ELF-1 (cell line): ENCODE results near the gene KLK11.
"Not testable (repeated sequence)": the region's sequence is repeated elsewhere in the genome, so short reads cannot be mapped to it uniquely, and the experiment has no call there.

Experiments
- DNase-seq: peaks from one replicate; pipeline ENCODE4 v3.0.0-alpha.2; 2016; ENCODE audit warnings: low read depth, low spot score

Gene KLK11

GRCh38 chr19:51003316-51003715 is 23.1 kb downstream of the KLK11 start:
- no peak for DNase-seq

GRCh38 chr19:51002542-51003311 is 23.7 kb downstream of the KLK11 start:
- peak; percentile 99 for DNase-seq

- DNase-seq, result peak; percentile 92
These were observed 24.3 kb downstream of the KLK11 start for GRCh38 chr19:51002089-51002532.

- DNase-seq, result peak; percentile 89
These were observed 24.9 kb downstream of the KLK11 start, which contains the start of gene KLK8 for GRCh38 chr19:51001515-51001914. TSS of gene KLK8 (minus strand) at chr19:51001604. CDS start at chr19:51001167, 437 bp downstream.

GRCh38 chr19:51000981-51001380 is 25.4 kb downstream of the KLK11 start:
- peak; percentile 89 for DNase-seq

- no peak for DNase-seq
These were observed 26.0 kb downstream of the KLK11 start for GRCh38 chr19:51000426-51000825.

GRCh38 chr19:50998686-50999085 is 27.7 kb downstream of the KLK11 start:
- no peak for DNase-seq

GRCh38 chr19:50998061-50998460 is 28.4 kb downstream of the KLK11 start:
- no peak for DNase-seq

- DNase-seq, result no peak
These were observed 32.3 kb downstream of the KLK11 start for GRCh38 chr19:50994129-50994528.

- no peak for DNase-seq
These were observed 33.8 kb downstream of the KLK11 start for GRCh38 chr19:50992666-50993035.

GRCh38 chr19:50984416-50984815 is 42.0 kb downstream of the KLK11 start:
- not testable (repeated sequence) for DNase-seq

GRCh38 chr19:50983625-50984292 is 42.7 kb downstream of the KLK11 start, which contains the start of gene KLK7:
TSS of gene KLK7 (minus strand) at chr19:50983917. CDS start at chr19:50982399, 1,518 bp downstream.
- DNase-seq, result no peak

GRCh38 chr19:50982186-50982585 is 44.2 kb downstream of the KLK11 start:
- DNase-seq, result no peak

- DNase-seq, result no peak
These were observed 44.7 kb downstream of the KLK11 start for GRCh38 chr19:50981587-50982146.

GRCh38 chr19:50980208-50980607 is 46.2 kb downstream of the KLK11 start:
- DNase-seq, result no peak

GRCh38 chr19:50979758-50980157 is 46.7 kb downstream of the KLK11 start:
- DNase-seq, result no peak

GRCh38 chr19:50978772-50979390 is 47.5 kb downstream of the KLK11 start:
- no peak for DNase-seq

GRCh38 chr19:50977626-50978025 is 48.8 kb downstream of the KLK11 start:
- peak; percentile 36 for DNase-seq

- peak; percentile 91 for DNase-seq
These were observed 50.6 kb downstream of the KLK11 start for GRCh38 chr19:50975766-50976165.

GRCh38 chr19:50974702-50975556 is 51.5 kb downstream of the KLK11 start:
- DNase-seq, result no peak

- DNase-seq, result no peak
These were observed 53.5 kb downstream of the KLK11 start for GRCh38 chr19:50972795-50973376.
